Hepatocyte (in vitro differentiated cells): Measurements from ENCODE around the gene GGA1.

Source experiments
- EZH2 ChIP-seq: fragments of 200-600 bp; sonication (generic); IDR thresholded peaks from 2 replicates; pipeline ENCODE4 v1.6.1; 2016; ENCODE audit warnings: antibody characterized with exemption, mild to moderate bottlenecking, borderline replicate concordance
- TF ChIP-seq, protein P1 (sequence below): fragments of 200-600 bp; sonication (generic); IDR thresholded peaks from 2 replicates; pipeline ENCODE4 v1.5.1; 2016; ENCODE audit warnings: antibody characterized with exemption, mild to moderate bottlenecking; ENCODE audit not compliant: poor library complexity

DNA sequence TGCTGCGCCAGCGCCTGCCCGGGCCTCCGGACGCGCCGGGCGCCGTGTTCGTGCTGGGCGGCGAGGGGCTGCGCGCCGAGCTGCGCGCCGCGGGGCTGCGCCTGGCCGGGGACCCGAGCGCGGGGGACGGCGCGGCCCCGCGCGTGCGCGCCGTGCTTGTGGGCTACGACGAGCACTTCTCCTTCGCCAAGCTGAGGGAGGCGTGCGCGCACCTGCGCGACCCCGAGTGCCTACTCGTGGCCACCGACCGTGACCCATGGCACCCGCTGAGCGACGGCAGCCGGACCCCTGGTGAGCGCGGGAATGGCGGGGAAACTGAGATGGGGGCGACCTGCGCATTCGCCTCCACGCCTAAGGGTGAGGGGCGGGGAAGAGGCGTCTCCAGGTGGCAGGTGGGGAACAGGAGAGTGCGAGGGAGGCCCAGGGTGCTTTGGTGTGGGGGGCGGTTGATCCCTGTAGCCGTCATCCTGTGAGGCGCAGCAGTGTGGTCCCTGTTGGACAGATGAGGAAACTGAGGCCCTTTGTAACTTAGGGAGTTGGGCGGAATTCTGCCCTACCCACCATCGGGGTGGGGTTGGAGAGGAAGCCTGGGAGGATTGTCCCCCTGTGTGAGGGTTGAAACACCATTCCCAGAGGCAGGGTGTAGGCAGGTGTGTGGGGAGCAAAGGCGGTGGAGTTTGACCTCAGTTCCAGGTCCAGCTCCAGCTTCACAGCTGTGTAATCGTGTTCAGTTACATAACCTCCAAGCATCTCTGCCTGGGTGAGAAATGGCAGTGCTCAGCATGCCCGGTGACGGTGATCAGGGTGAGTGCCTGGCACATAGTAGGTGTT, 50.6 kb downstream of the GGA1 start:
- TF ChIP-seq, protein P1, sequence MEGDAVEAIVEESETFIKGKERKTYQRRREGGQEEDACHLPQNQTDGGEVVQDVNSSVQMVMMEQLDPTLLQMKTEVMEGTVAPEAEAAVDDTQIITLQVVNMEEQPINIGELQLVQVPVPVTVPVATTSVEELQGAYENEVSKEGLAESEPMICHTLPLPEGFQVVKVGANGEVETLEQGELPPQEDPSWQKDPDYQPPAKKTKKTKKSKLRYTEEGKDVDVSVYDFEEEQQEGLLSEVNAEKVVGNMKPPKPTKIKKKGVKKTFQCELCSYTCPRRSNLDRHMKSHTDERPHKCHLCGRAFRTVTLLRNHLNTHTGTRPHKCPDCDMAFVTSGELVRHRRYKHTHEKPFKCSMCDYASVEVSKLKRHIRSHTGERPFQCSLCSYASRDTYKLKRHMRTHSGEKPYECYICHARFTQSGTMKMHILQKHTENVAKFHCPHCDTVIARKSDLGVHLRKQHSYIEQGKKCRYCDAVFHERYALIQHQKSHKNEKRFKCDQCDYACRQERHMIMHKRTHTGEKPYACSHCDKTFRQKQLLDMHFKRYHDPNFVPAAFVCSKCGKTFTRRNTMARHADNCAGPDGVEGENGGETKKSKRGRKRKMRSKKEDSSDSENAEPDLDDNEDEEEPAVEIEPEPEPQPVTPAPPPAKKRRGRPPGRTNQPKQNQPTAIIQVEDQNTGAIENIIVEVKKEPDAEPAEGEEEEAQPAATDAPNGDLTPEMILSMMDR, result no peak
- no peak for TF ChIP-seq EZH2
